Measurements from ENCODE around the gene USP10.
"Not testable (repeated sequence)": the region's sequence is repeated elsewhere in the genome, so short reads cannot be mapped to it uniquely, and the experiment has no call there.

The USP10 gene

DNA sequence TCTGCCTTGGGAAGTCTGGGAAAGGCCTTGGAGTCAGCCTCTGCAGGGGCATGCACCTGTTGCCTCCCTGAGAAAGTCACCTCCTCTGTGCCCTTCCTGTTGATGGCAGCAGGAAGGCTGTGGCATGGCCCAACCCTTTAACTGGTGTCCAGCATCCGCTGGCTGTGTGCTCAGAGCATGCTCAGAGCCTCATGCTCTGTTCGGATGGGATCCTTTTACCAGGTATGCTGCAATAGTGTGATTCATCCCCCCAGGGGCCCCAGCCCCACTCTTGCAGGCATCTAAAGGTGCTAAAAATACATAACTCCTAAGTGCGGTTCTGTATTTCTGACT lies 26.6 kb upstream of the USP10 start:
- no peak for DNase-seq (ENCODE audit: low read depth in 3 of 3)

DNA sequence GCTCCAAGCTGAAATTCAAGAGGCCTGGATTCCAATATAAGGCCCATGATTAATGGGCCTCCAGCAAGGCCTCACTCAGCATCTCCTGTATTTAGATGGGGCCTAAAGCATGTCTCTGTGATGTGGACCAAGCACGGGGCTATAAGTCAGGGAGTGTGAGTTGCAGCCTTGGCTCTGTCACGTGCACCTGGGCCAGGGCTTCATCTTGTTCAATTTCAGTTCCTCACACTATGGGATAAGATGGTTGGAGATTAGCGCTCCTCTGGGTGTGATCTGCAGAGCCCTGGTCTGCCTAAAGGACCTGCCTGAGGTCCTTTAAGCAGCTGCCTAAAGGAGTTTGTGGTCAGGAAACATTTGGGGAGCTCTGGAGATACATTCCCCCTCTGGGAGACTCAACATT lies 26.2 kb upstream of the USP10 start:
- no peak for DNase-seq (ENCODE audit: low read depth in 3 of 3)

- DNase-seq (ENCODE audit: low read depth in 3 of 3): no peak
Observed at GRCh38 chr16:84675423-84675822, 24.4 kb upstream of the USP10 start.

DNA sequence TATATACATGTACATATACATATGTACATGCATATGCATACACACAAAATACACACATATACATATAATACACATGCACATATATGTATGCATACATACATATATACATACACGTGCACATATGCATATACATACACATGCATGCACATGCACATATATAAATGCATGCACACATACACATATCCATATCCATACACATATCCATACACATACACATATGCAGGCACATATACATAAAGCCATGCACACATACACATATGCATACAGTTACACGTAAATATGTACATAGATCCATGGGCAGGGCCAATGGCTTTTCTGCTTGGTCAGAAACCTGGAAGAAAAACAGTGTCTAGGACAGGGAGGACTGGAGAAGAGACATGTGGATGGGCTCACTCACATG lies 23.9 kb upstream of the USP10 start:
- no peak for DNase-seq (ENCODE audit: low read depth in 3 of 3)

DNA sequence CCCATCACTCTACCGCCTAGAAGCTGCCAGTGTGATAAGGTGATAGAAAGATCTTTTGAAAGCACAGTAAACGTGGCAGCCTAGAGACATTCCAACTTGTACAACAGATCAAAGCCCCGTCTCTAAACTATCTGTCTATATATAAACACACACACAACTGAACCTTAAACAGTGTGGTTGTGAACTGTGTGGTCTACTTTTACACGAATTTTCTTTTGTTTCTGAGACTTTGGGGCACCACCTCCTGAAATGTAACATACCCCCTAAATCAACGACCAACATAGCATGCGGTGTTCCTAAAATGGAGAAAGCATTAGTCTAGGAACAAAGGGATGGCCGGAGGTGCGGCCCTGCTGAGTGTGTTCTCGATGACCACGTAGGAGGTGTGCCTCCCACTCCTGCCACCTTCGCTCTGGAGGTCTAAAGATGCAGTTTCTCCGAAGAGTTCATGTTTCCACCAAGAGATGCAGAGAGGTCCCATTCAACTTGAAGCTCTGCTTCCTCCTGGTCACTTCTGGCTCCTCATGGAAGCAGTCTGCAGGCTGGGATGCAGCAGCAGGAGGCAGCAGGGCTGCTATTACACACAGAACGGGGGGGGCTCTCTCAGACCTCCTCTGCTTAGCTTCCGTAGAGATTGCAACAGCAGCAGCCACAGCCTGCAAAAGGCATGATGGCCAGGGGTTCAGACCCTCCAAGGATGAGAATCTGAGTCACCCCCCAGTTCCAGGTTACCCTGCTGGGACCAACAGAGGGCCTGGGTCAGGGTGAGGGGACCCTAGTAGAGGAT lies 22.6 kb upstream of the USP10 start:
- no peak for DNase-seq (ENCODE audit: low read depth in 3 of 3)

DNA sequence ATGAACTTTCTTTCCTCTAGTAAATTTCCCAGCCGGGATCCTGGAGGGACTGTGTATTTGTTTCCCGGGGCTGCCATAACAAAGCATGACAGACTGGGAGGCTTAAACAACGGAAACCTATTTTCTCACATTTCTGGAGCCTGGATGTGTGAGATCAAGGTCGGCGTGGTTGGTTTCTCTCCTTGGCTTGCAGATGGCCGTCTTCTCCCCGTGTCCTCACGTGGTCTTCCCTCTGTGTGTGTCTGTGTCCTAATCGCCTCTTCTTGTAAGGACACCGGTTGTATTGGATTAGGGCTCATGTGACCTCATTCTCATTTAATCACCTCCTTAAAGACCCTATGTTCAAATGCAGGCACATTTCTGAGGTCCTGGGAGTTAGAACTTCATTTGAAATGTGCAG lies 22.0 kb upstream of the USP10 start:
- no peak for DNase-seq (ENCODE audit: low read depth in 3 of 3)

- DNase-seq (ENCODE audit: low read depth in 3 of 3): no peak
Observed at GRCh38 chr16:84678541-84678940, 21.3 kb upstream of the USP10 start.

DNA sequence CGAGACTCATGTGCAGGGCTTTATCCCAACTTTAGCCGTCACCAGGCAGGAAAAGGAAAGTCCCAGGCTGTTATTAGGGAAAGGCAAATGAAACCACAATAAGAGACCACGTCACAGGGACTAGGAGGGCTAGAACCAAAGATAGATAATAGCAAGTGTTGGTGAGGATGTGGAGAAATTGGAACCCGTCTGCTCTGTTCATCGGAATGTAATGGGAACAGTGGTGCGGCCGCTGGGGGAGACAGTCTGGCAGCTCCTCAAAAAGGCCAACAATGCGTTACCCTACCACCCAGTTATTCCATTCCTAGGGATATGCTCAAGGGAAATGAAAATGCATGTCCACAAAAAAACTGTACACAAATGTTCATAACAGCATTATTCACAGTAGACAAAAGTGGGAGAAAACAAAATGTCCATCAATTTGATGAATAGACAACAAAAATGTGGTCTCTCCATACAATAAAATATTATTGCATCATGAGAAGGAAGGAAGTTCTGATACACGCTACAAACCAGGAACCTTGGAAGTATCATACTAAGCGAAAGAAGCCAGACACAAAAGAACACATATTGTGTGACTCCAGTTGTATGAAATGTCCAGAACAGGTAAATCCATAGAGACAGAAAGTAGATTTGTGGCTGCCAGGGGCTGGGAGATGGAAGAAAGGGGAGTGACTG lies 19.5 kb upstream of the USP10 start:
- no peak for DNase-seq (ENCODE audit: low read depth in 3 of 3)

GRCh38 chr16:84680843-84681629 lies 18.8 kb upstream of the USP10 start:
- no peak for DNase-seq (ENCODE audit: low read depth in 3 of 3)

DNA sequence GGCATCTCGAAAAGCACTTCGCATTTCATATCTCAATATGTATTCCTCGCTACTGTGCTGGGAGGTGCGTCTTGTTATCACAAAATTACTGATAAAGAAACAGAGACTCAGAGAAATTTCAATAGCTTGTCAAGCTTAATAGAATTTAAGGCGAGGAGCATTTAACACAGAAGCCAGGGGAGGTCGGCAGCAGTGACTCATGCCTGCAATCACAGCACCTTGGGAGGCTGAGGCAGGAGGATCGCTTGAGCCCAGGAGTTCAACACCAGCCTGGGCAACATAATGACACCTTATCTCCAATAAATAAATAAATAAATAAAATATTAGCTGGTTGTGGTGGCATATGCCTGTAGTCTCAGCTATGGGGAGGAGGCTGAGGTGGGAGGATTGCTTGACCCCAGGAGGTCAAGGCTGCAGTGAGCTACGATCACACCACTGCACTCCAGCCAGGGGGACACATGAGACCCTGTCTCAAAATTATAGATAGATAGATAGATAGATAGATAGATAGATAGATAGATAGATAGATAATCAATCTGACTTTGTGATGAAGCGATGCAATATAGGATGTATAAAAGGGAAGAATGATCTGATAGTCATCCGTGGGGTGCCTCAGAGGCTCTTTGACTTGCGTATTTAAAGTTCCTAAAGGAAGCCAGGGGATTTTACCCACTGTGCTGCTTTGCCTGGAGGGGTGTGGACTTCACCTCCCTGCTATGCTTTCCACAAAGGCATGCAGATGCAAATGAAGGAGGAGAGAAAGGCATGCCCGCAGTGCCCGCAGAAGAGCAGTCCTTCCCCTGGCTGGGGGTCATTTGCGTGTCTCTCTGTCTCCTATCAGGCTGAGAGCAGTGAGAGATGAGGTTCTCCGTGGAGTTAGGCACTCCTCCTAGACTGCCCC lies 15.9 kb upstream of the USP10 start:
- DNase-seq (ENCODE audit: low read depth in 3 of 3): no peak

GRCh38 chr16:84684592-84684965 lies 15.2 kb upstream of the USP10 start:
- no peak for DNase-seq (ENCODE audit: low read depth in 3 of 3)

DNA sequence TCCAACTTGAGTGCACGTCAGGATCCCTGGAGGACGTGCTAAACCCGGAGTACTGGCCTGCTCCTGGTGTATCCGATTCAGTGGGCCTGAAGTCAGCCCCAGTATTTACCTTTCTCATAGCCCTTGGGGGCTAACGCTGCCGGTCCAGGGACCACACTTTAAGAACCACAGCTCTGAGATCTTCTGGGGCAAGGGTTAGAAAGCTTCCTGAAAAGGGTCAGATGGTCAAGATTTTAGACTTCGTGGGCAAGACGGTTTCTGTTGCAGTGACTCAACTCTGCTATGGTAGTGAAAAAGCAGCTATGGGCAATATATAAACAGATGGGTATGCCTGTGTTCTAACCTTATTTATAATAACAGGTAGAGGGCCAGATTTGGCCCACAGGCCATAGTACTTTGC lies 14.6 kb upstream of the USP10 start:
- DNase-seq (ENCODE audit: low read depth in 3 of 3): no peak

DNA sequence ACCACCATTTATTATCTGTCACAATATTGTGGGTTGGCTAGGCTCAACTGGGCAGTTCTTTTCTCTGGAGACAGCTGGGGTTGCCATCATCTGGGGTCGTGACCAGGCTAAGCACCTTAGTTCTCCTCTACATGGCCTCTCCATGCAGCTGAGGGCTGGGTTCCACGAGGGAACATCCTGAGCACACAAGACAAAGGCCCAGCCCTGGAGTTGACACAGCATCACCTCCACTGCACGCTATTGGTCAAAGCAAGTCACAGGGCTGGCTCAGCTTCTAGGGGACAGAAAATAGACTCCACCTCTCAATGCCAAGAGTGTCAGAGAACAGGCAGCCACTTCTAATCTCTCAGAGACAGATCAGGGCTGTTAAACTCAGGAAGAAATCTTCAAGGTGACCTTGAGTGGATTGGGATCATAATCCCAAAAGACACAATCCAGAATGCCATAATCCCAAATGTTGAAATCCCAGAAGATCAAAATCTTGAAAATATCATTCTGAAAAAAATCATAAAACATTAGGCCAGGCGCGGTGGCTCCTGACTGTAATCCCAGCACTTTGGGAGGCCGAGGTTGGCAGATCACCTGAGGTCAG lies 13.0 kb upstream of the USP10 start:
- DNase-seq (ENCODE audit: low read depth in 3 of 3): no peak

DNA sequence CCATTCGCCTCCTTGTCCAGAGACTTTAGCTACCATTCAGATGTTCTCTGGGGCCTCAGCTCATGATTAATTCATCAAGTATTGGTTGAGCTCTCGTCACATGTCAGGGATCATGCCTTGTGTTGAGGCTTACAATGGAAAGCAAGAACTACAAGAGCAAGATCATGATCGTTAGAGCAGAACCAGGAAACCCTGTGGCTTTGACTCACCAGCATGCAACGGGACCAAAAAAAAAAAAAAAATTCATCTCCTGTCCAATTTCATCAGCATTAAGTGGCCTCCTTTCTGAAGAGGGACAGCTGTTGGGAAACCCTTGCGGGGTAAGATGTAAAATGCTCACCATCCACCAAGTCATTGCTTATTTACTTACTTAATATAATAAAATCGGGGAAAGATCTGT lies 12.1 kb upstream of the USP10 start:
- no peak for DNase-seq (ENCODE audit: low read depth in 3 of 3)

DNA sequence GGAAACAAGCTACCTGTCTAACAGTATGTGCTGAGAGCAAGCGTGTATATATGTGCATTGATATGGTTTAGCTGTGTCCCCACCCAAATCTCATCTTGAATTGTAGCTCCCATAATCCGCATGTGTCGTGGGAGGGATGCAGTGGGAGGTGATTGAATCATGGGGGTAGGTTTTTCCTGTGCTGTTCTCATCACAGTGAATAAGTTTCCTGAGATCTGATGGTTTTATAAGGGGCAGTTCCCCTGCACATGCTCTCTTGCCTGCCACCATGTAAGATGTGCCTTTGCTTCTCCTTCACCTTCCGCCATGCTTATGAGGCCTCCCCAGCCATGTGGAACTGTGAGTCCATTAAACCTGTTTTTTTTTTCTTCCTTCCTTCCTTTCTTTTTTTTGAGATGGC lies 11.6 kb upstream of the USP10 start:
- not testable (repeated sequence) for DNase-seq (ENCODE audit: low read depth in 3 of 3)

- no peak for DNase-seq (ENCODE audit: low read depth in 3 of 3)
Observed at GRCh38 chr16:84689111-84689510, 10.7 kb upstream of the USP10 start.

- no peak for DNase-seq (ENCODE audit: low read depth in 3 of 3)
Observed at GRCh38 chr16:84690088-84690819, 9.5 kb upstream of the USP10 start.

DNA sequence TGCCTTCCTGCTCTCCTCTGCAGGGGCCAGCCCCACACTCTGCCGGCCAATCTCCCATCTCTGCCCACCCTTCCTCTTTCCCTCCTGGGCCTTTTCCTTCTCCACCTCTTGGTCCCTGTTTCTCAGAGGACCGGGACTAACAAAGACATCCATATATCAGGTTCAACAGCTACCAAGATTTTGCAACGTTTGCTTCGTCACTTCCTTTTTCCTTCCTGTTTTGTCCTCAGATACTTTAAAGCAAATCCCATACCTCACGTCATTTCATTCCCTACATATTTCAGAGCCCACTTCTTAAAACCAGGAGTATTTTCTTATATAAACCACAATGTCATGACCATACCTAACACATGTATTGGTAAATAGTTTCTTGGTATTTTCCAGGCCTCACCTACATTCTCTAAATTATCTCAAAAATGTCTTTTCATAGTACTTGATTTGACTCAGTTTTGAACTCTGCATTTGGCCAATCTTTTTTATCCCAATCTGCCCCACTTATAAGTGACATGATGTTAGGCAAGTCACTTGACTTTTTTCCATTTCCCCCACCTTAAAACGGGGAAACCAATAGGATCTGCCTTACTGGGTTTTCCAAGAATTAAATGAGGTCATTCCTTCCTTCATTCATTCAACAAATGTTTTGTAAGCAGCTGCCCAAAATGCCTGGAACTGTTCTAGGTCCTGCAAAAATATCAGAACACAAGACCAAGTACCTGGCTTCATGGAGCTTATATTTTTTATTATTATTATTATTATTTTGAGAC lies 7.2 kb upstream of the USP10 start:
- DNase-seq (ENCODE audit: low read depth in 3 of 3): no peak

DNA sequence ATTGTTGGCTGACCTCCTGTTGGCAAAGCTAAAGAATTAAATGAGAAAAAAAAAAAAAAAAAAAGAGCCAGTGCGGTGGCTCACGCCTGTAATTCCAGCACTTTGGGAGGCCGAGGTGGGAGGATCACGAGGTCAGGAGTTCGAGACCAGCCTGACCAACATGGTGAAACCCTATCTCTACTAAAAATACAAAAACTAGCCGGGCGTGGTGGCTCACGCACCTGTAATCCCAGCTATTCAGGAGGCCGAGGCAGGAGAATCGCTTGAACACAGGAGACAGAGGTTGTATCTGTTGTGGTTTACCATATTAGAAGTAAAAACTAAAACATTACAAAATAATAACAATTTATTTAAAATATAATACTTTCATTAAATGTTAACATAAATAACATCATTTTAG lies 5.9 kb upstream of the USP10 start:
- DNase-seq (ENCODE audit: low read depth in 3 of 3): not testable (repeated sequence)

DNA sequence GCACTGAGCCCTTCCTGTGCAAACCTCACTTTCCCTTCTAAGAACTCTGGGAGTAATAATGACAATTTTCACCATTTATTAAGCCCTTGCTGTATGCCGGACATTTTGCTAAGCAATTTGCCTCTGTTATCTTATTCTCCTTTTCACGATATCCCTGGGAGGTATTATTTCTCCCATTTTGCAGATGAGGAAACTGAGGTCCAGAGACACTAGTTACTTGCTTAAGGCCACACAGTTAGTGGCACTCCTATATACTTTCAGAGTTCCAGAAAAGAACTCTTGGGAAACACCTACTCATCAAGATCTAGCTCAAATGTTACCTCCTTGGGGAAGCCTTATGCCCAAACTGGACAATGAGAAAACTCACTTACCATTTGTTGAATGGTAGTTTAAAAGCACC lies 4.8 kb upstream of the USP10 start:
- no peak for DNase-seq (ENCODE audit: low read depth in 3 of 3)

All from stimulated activated CD4-positive, alpha-beta T cell treated with anti-CD3 and anti-CD28 coated beads, TNF-alpha, amount 100 ng/mL, for 48 hours (primary cell).